Measurements from ENCODE around the gene MSH2.

Gene MSH2

DNA sequence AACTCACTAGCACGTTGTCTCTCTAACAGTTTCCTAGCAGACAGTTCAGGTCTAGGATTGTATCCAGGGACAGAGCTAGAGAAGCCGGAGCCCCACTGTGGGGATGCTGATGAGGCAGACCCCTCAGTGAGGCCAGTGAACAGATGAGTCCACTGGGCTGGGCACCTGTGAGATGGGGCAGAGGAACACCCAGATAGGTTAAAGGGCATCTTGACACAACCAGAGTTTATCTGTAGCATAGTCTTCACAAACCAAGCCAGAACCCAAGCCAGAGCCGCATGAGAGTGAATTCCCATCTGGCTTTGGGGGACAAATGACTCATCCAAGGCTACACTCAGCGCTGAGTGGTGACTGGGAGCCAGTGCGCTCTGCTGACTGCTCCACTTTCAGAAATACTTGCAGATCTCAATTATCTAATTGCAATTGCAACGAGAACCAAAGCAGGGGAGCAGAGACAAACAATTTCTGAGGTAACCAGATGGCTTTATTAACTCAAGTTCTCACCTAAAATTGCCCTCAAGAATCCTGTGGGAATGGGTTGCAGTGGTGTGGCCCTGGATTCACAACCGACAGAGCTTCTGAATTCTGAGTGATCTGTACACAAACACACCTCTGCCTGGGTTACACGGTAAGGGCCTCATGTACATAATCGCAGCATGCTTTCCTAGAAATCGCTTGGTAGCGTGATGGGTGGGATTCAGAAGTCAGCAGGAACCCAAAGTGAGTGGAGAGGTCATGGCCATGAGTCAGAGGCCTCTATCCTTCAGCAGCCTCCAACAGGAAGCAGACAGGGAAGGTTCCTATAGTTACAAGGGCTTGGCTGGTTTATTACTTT is 48.7 kb upstream of the MSH2 start (continued):
- TF ChIP-seq, protein P1, sequence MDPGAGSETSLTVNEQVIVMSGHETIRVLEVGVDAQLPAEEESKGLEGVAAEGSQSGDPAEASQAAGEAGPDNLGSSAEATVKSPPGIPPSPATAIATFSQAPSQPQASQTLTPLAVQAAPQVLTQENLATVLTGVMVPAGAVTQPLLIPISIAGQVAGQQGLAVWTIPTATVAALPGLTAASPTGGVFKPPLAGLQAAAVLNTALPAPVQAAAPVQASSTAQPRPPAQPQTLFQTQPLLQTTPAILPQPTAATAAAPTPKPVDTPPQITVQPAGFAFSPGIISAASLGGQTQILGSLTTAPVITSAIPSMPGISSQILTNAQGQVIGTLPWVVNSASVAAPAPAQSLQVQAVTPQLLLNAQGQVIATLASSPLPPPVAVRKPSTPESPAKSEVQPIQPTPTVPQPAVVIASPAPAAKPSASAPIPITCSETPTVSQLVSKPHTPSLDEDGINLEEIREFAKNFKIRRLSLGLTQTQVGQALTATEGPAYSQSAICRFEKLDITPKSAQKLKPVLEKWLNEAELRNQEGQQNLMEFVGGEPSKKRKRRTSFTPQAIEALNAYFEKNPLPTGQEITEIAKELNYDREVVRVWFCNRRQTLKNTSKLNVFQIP (CRISPR knock-in tag; IDR thresholded peaks at IDR 0.05; ENCODE audit: borderline replicate concordance, low read depth), result no peak
- no peak for TF ChIP-seq ZNF8 (CRISPR knock-in tag; IDR thresholded peaks at IDR 0.05)
- no peak for TF ChIP-seq ZFP30 (CRISPR knock-in tag; IDR thresholded peaks at IDR 0.05)

DNA sequence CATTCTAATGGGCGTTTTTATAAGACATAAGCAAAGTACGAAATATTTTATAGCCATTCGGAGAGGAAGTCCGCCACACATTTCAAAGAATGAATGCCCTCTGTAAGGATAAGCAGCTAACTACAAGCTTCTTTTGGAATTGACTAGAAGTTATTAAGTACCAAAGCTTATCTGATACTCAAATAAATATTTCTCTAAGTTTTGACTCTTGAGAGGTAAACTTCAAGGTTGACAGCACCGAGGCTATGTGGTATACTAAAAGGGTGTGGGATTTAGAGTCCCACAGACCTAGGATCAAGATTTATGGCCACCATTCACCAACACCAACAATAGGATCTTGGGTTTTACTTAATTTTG is 48.1 kb upstream of the MSH2 start:
- ATAC-seq, result no peak
- no peak for TF ChIP-seq ZFP3 (CRISPR knock-in tag; IDR thresholded peaks at IDR 0.05)
- TF ChIP-seq, protein P2, sequence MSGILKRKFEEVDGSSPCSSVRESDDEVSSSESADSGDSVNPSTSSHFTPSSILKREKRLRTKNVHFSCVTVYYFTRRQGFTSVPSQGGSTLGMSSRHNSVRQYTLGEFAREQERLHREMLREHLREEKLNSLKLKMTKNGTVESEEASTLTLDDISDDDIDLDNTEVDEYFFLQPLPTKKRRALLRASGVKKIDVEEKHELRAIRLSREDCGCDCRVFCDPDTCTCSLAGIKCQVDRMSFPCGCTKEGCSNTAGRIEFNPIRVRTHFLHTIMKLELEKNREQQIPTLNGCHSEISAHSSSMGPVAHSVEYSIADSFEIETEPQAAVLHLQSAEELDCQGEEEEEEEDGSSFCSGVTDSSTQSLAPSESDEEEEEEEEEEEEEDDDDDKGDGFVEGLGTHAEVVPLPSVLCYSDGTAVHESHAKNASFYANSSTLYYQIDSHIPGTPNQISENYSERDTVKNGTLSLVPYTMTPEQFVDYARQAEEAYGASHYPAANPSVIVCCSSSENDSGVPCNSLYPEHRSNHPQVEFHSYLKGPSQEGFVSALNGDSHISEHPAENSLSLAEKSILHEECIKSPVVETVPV (CRISPR knock-in tag; IDR thresholded peaks at IDR 0.05), result no peak
- TF ChIP-seq, protein P1 (CRISPR knock-in tag; IDR thresholded peaks at IDR 0.05; ENCODE audit: borderline replicate concordance, low read depth), result no peak
- TF ChIP-seq ZC3H10 (CRISPR knock-in tag; IDR thresholded peaks at IDR 0.05), result no peak
- no peak for TF ChIP-seq ESRRG (CRISPR knock-in tag; IDR thresholded peaks at IDR 0.05)
- no peak for TF ChIP-seq ISL1 (CRISPR knock-in tag; IDR thresholded peaks at IDR 0.05)
- TF ChIP-seq ZFP30 (CRISPR knock-in tag; IDR thresholded peaks at IDR 0.05), result no peak
- TF ChIP-seq ZNF8 (CRISPR knock-in tag; IDR thresholded peaks at IDR 0.05), result no peak
- TF ChIP-seq OSR1 (CRISPR knock-in tag; IDR thresholded peaks at IDR 0.05), result no peak
- TF ChIP-seq PPARA (CRISPR knock-in tag; IDR thresholded peaks at IDR 0.05; ENCODE audit: borderline replicate concordance), result no peak
- no peak for TF ChIP-seq BACH2 (CRISPR knock-in tag; IDR thresholded peaks at IDR 0.05; ENCODE audit: borderline replicate concordance)
- TF ChIP-seq TOX (CRISPR knock-in tag; IDR thresholded peaks at IDR 0.05; ENCODE audit: borderline replicate concordance), result no peak
- TF ChIP-seq RARB (CRISPR knock-in tag; IDR thresholded peaks at IDR 0.05), result no peak
- TF ChIP-seq, protein P3, sequence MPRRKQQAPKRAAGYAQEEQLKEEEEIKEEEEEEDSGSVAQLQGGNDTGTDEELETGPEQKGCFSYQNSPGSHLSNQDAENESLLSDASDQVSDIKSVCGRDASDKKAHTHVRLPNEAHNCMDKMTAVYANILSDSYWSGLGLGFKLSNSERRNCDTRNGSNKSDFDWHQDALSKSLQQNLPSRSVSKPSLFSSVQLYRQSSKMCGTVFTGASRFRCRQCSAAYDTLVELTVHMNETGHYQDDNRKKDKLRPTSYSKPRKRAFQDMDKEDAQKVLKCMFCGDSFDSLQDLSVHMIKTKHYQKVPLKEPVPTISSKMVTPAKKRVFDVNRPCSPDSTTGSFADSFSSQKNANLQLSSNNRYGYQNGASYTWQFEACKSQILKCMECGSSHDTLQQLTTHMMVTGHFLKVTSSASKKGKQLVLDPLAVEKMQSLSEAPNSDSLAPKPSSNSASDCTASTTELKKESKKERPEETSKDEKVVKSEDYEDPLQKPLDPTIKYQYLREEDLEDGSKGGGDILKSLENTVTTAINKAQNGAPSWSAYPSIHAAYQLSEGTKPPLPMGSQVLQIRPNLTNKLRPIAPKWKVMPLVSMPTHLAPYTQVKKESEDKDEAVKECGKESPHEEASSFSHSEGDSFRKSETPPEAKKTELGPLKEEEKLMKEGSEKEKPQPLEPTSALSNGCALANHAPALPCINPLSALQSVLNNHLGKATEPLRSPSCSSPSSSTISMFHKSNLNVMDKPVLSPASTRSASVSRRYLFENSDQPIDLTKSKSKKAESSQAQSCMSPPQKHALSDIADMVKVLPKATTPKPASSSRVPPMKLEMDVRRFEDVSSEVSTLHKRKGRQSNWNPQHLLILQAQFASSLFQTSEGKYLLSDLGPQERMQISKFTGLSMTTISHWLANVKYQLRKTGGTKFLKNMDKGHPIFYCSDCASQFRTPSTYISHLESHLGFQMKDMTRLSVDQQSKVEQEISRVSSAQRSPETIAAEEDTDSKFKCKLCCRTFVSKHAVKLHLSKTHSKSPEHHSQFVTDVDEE (CRISPR knock-in tag; IDR thresholded peaks at IDR 0.05), result no peak
- no peak for TF ChIP-seq SNAI2 (CRISPR knock-in tag; IDR thresholded peaks at IDR 0.05)
- TF ChIP-seq TCF4 (CRISPR knock-in tag; IDR thresholded peaks at IDR 0.05; ENCODE audit: borderline replicate concordance), result no peak
- TF ChIP-seq CSDC2 (CRISPR knock-in tag; IDR thresholded peaks at IDR 0.05), result no peak
- TF ChIP-seq GLIS3 (CRISPR knock-in tag; IDR thresholded peaks at IDR 0.05), result no peak
- no peak for TF ChIP-seq ZNF565 (CRISPR knock-in tag; conservative IDR thresholded peaks at IDR 0.05; ENCODE audit: low read depth)

DNA sequence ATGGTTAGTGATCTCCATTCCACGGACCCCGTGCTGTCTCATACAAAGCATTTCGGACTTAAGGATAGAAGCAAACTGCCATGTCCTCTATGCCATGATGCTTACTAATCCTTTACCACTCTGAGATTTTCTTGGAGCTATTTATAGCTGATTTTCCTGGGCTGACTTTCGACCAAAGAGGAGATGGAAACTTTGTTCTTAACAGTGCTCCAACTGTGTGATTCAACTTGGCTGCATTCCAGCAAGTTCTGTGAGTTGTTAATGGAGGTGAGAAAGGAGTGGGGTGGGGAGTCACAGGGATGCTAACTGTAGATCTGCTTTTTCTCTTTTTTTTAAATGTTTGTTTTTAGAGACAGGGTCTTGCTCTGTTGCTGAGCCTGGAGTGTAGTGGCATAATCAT is 45.5 kb upstream of the MSH2 start:
- peak; percentile 33 for ATAC-seq

More for the DNA sequence above, 45.5 kb upstream of the MSH2 start:
- TF ChIP-seq, protein P4, sequence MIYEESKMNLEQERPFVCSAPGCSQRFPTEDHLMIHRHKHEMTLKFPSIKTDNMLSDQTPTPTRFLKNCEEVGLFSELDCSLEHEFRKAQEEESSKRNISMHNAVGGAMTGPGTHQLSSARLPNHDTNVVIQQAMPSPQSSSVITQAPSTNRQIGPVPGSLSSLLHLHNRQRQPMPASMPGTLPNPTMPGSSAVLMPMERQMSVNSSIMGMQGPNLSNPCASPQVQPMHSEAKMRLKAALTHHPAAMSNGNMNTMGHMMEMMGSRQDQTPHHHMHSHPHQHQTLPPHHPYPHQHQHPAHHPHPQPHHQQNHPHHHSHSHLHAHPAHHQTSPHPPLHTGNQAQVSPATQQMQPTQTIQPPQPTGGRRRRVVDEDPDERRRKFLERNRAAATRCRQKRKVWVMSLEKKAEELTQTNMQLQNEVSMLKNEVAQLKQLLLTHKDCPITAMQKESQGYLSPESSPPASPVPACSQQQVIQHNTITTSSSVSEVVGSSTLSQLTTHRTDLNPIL (CRISPR knock-in tag; IDR thresholded peaks at IDR 0.05; ENCODE audit: low read depth), result no peak
- TF ChIP-seq BACH2 (CRISPR knock-in tag; IDR thresholded peaks at IDR 0.05; ENCODE audit: borderline replicate concordance) (no peak), ZFP3 (CRISPR knock-in tag; IDR thresholded peaks at IDR 0.05) (no peak), ZNF70 (CRISPR knock-in tag; IDR thresholded peaks at IDR 0.05) (no peak), ARNTL (CRISPR knock-in tag; IDR thresholded peaks at IDR 0.05; ENCODE audit: borderline replicate concordance, low read depth) (no peak), SNAI2 (CRISPR knock-in tag; IDR thresholded peaks at IDR 0.05) (no peak)
- TF ChIP-seq, protein P5, sequence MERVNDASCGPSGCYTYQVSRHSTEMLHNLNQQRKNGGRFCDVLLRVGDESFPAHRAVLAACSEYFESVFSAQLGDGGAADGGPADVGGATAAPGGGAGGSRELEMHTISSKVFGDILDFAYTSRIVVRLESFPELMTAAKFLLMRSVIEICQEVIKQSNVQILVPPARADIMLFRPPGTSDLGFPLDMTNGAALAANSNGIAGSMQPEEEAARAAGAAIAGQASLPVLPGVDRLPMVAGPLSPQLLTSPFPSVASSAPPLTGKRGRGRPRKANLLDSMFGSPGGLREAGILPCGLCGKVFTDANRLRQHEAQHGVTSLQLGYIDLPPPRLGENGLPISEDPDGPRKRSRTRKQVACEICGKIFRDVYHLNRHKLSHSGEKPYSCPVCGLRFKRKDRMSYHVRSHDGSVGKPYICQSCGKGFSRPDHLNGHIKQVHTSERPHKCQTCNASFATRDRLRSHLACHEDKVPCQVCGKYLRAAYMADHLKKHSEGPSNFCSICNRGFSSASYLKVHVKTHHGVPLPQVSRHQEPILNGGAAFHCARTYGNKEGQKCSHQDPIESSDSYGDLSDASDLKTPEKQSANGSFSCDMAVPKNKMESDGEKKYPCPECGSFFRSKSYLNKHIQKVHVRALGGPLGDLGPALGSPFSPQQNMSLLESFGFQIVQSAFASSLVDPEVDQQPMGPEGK (CRISPR knock-in tag; IDR thresholded peaks at IDR 0.05; ENCODE audit: borderline replicate concordance), result no peak
- TF ChIP-seq, protein P1 (CRISPR knock-in tag; IDR thresholded peaks at IDR 0.05; ENCODE audit: borderline replicate concordance, low read depth), result no peak

All from SK-N-SH treated with all-trans-retinoic acid at 6 μM for 48 hours (cell line).